ENCODE measurements around the gene C2CD2.

DNA sequence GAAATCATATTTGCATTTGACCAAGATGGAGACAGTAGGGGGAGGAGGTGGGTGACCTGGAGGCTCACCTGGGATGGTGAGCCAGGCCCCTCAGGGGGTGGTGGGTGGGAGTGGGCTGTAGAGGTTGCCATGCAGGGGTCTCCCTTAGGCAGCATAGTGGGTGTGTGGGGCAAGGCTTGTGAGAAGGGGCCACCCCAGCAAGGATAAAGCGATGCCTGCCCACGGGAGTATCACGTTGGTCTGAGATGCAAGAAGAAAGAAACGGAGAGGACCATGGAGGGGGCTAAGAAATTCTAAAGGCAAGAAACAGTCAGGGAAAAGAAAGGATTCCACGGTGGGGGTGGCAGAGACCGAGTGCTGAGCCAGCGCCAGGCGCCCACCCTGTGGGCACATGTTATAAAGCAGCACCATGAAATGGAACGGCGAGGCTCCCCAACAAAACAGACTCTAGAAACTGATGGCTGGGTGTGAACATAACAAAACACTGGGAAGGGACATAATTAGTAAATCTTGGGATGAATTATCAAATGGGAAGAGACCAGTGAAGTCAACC, 11.7 kb upstream of the C2CD2 start:
- TF ChIP-seq CTCF (conservative IDR thresholded peaks at IDR 0.05; ENCODE audit: low read length) (no peak), EZH2phosphoT487 (IDR thresholded peaks at IDR 0.05; ENCODE audit: borderline replicate concordance) (no peak)
